ENCODE results near the gene TMEM218.

TMEM218 gene

GRCh38 chr11:125148011-125148410 is 36.6 kb upstream of the TMEM218 start:
- TF ChIP-seq TAF1 (IDR thresholded peaks at IDR 0.05; ENCODE audit: low read depth), result no peak
- TF ChIP-seq ZBTB7A (IDR thresholded peaks at IDR 0.05; ENCODE audit: low read depth), result no peak
- no peak for TF ChIP-seq USF1 (IDR thresholded peaks at IDR 0.05)

GRCh38 chr11:125147280-125147679 is 35.9 kb upstream of the TMEM218 start:
- TF ChIP-seq FOXM1 (IDR thresholded peaks at IDR 0.05; ENCODE audit: borderline replicate concordance, low read depth), result no peak
- TF ChIP-seq YY1 (IDR thresholded peaks at IDR 0.05; ENCODE audit: low read depth), result no peak
- TF ChIP-seq RAD21 (IDR thresholded peaks at IDR 0.05; ENCODE audit: low read depth), result no peak
- no peak for TF ChIP-seq EGR1 (IDR thresholded peaks at IDR 0.05)
- no peak for TF ChIP-seq TEAD4 (IDR thresholded peaks at IDR 0.05)
- TF ChIP-seq TCF12 (IDR thresholded peaks at IDR 0.05; ENCODE audit: low read depth), result no peak
- TF ChIP-seq USF1 (IDR thresholded peaks at IDR 0.05), result no peak
- no peak for TF ChIP-seq CREB1 (IDR thresholded peaks at IDR 0.05; ENCODE audit: low read depth)
- no peak for TF ChIP-seq EP300 (IDR thresholded peaks at IDR 0.05; ENCODE audit: borderline replicate concordance)
- no peak for TF ChIP-seq NFIC (IDR thresholded peaks at IDR 0.05)
- no peak for TF ChIP-seq TAF1 (IDR thresholded peaks at IDR 0.05; ENCODE audit: low read depth)
- no peak for TF ChIP-seq REST (IDR thresholded peaks at IDR 0.05; ENCODE audit: low read depth)

- TF ChIP-seq EGR1 (IDR thresholded peaks at IDR 0.05) (no peak), NFIC (IDR thresholded peaks at IDR 0.05) (no peak), EP300 (IDR thresholded peaks at IDR 0.05; ENCODE audit: borderline replicate concordance) (no peak), TCF12 (IDR thresholded peaks at IDR 0.05; ENCODE audit: low read depth) (no peak), RAD21 (IDR thresholded peaks at IDR 0.05; ENCODE audit: low read depth) (no peak), CEBPB (IDR thresholded peaks at IDR 0.05) (no peak), USF1 (IDR thresholded peaks at IDR 0.05) (no peak), CREB1 (IDR thresholded peaks at IDR 0.05; ENCODE audit: low read depth) (no peak), ZBTB7A (IDR thresholded peaks at IDR 0.05; ENCODE audit: low read depth) (no peak), REST (IDR thresholded peaks at IDR 0.05; ENCODE audit: low read depth) (no peak), TAF1 (IDR thresholded peaks at IDR 0.05; ENCODE audit: low read depth) (no peak), YY1 (IDR thresholded peaks at IDR 0.05; ENCODE audit: low read depth) (no peak)
These were observed 34.8 kb upstream of the TMEM218 start for GRCh38 chr11:125146232-125146631.

GRCh38 chr11:125141686-125142535 is 30.5 kb upstream of the TMEM218 start:
- TF ChIP-seq RAD21 (IDR thresholded peaks at IDR 0.05; ENCODE audit: low read depth), result peak; percentile 70
- TF ChIP-seq EGR1 (IDR thresholded peaks at IDR 0.05), result no peak

- TF ChIP-seq EGR1 (IDR thresholded peaks at IDR 0.05) (no peak), TCF12 (IDR thresholded peaks at IDR 0.05; ENCODE audit: low read depth) (no peak), CREB1 (IDR thresholded peaks at IDR 0.05; ENCODE audit: low read depth) (no peak), YY1 (IDR thresholded peaks at IDR 0.05; ENCODE audit: low read depth) (no peak), TEAD4 (IDR thresholded peaks at IDR 0.05) (no peak), REST (IDR thresholded peaks at IDR 0.05; ENCODE audit: low read depth) (no peak), EP300 (IDR thresholded peaks at IDR 0.05; ENCODE audit: borderline replicate concordance) (no peak), FOXM1 (IDR thresholded peaks at IDR 0.05; ENCODE audit: borderline replicate concordance, low read depth) (no peak), RAD21 (IDR thresholded peaks at IDR 0.05; ENCODE audit: low read depth) (no peak), MAX (IDR thresholded peaks at IDR 0.05) (no peak), CEBPB (IDR thresholded peaks at IDR 0.05) (no peak), NFIC (IDR thresholded peaks at IDR 0.05) (no peak), USF1 (IDR thresholded peaks at IDR 0.05) (no peak)
These were observed 29.8 kb upstream of the TMEM218 start for GRCh38 chr11:125141178-125141577.
